Measurements from ENCODE around the gene C16orf78. TPM values are rescaled to one million over a fixed set of nuclear protein-coding genes. Genes with fewer than 3 reads are reported as not detected.

The C16orf78 gene
- total and polyA plus RNA-seq, 7 donors: not detected

DNA sequence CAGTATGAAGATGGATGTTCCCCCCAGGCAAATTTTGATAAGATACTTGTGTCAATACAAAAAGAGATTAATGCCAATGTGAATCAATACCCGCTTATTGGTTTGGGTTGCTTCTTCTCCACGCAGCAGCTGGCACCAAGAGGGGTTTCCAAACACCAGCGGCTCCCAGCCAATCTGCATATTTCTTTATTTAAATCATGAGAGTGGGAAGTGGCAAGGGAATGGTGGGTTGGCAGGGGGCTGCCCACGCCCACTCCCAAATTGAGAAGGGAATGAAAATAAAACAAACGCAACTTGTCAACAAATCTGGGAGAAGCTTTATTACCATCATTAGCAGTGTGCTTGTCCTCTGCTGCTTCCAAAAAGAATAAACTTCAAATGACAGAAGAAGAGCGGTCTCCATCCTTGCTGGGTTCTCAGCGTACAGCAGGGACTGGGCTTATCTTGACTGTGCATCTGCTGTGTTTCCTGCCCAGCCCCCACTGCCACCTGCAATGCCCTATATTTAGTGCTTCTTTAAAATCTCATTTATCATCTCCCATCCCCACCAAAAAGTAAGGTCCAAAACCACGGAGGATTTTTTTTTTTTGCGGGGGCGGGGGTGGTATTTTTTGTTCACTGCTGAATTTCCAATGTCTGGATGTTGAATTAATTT is 34.9 kb upstream of the C16orf78 start:
- WGBS, 2 donors: 42 to 61% methylated on average over 10 of the region's 10 CpGs
- H3K36me3 ChIP-seq: no peaks in the 10 kb centered on the region
- H3K27me3 ChIP-seq: peaks cover 0 to 44% (median 13%) of the 10 kb centered on the region in 3 donors
- H3K9me3 ChIP-seq: no peaks in the 10 kb centered on the region
- no peak for DNase-seq
- no peak overlapping the region for H3K4me3 ChIP-seq
- H3K4me1 ChIP-seq: no peaks in the 10 kb centered on the region
- intact Hi-C loops (cut with DNase I): no loop called here
- H3K27ac ChIP-seq: no peak overlapping the region
- no peak for TF ChIP-seq EP300 (IDR thresholded peaks at IDR 0.05)
- TF ChIP-seq POLR2A (IDR thresholded peaks at IDR 0.05): no peak

DNA sequence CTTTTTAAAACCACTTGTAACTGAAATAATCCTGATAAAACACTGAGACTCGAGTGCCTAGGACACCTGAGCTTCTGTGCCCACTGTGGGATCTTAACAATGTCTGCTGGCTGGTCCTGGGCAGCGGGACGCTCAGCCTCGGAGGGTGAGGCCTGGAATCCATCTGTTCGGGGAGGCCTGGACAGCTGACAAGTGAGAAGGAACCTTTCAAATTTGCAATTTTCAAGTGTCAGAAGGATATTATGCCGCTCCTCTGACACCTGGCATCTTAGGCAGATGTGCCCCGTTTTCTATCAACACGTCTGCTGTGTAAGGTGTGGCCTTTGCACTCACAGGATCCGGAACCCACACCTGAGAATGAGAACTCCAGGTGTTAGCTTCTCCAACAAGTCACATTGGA is 33.1 kb upstream of the C16orf78 start:
- Histone ChIP-seq H3K27ac (no peak overlapping the region), H3K9me3 (no peaks in the 10 kb centered on the region), H3K27me3 (peaks cover 0 to 47% (median 13%) of the 10 kb centered on the region in 3 donors), H3K36me3 (no peaks in the 10 kb centered on the region), H3K4me3 (no peak overlapping the region), H3K4me1 (no peaks in the 10 kb centered on the region)
- intact Hi-C loops (cut with DNase I): no loop called here
- DNase-seq: peak; percentile 7
- WGBS, 2 donors: 75 to 77% methylated on average over 9 of the region's 9 CpGs
- no peak for TF ChIP-seq POLR2AphosphoS5 (IDR thresholded peaks at IDR 0.05)
- no peak for TF ChIP-seq POLR2A (IDR thresholded peaks at IDR 0.05)
- TF ChIP-seq EP300 (IDR thresholded peaks at IDR 0.05): no peak
- TF ChIP-seq, protein P1, sequence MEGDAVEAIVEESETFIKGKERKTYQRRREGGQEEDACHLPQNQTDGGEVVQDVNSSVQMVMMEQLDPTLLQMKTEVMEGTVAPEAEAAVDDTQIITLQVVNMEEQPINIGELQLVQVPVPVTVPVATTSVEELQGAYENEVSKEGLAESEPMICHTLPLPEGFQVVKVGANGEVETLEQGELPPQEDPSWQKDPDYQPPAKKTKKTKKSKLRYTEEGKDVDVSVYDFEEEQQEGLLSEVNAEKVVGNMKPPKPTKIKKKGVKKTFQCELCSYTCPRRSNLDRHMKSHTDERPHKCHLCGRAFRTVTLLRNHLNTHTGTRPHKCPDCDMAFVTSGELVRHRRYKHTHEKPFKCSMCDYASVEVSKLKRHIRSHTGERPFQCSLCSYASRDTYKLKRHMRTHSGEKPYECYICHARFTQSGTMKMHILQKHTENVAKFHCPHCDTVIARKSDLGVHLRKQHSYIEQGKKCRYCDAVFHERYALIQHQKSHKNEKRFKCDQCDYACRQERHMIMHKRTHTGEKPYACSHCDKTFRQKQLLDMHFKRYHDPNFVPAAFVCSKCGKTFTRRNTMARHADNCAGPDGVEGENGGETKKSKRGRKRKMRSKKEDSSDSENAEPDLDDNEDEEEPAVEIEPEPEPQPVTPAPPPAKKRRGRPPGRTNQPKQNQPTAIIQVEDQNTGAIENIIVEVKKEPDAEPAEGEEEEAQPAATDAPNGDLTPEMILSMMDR (IDR thresholded peaks at IDR 0.05): no peak

DNA sequence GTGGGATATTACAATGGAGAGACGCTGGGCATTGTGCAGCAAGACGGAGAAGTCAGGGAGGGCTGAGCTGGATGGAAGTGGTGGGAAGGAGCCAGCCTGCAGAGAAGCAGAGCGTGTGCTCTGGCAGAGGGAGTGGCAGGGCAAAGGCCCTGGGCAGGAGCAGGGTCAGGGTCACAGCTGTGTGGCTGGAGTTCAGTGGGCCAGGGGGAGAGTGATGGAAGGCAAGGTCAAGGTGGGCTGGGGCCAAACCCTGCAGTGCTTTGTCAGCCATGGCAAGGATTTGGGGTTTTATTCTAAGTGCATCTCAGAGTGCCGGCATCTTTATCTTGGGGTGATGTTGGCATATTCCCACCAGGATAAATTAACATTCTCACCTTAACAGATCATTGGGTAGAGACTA is 31.9 kb upstream of the C16orf78 start:
- peaks cover 0 to 47% (median 13%) of the 10 kb centered on the region in 3 donors for H3K27me3 ChIP-seq
- 64 to 80% methylated on average over 4 of the region's 4 CpGs for WGBS, 2 donors
- no peak overlapping the region for H3K4me3 ChIP-seq
- no peaks in the 10 kb centered on the region for H3K36me3 ChIP-seq
- TF ChIP-seq EP300 (IDR thresholded peaks at IDR 0.05) (no peak), POLR2A (IDR thresholded peaks at IDR 0.05) (no peak), POLR2AphosphoS5 (IDR thresholded peaks at IDR 0.05) (no peak)
- TF ChIP-seq, protein P1 (IDR thresholded peaks at IDR 0.05): no peak
- no peaks in the 10 kb centered on the region for H3K4me1 ChIP-seq
- peak; percentile 25 for DNase-seq
- no peak overlapping the region for H3K27ac ChIP-seq
- no peaks in the 10 kb centered on the region for H3K9me3 ChIP-seq
- intact Hi-C loops (cut with DNase I): no loop called here

DNA sequence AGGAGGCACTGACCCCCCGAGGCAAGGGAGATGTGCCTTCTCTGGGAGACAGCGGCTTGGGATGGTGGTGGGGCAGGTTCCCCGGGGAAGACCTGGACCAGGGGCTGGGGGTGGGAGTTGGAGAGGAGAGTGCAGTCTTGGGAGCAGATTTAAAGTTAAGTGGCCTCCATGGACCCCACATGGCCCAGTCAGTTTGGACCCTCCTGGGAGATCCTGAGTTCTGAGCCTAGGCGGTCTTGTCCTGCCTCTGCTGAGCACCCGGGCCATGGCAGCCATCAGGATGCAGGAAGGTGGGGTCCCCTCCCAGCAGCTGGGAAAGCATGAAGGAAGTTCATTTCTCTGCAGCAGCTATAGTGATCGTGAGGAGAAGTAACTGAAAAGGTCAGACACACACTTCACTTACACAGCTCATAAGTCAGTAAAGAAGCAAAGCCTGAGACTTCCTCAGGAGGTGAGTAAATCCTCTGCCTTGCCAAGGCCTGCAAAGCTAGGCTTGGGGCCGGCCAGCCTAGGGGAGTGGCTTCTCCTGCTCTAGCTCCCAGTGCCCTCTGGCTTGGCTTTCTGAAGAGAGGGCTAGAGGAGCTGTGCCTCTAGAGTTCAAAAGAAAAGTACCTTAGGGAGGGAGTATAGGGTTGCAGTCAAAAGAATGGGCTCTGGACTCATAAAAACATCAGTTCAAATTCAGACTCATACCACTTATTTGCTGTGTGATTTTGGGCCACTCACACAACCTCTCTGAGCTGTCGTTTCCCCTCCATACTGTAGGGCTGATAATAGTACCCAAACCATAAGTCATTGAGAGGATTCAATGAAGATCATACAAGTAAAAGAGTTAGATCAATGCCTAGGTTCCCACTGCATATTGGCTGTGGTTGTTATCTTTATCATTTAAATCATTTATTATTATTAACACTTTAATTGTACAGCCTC is 31.0 kb upstream of the C16orf78 start:
- Histone ChIP-seq H3K4me3 (no peak overlapping the region), H3K36me3 (no peaks in the 10 kb centered on the region), H3K27me3 (peaks cover 0 to 44% (median 13%) of the 10 kb centered on the region in 3 donors), H3K27ac (no peak overlapping the region), H3K9me3 (no peaks in the 10 kb centered on the region), H3K4me1 (no peaks in the 10 kb centered on the region)
- 56 to 60% methylated on average over 8 of the region's 8 CpGs for WGBS, 2 donors
- no peak for DNase-seq
- no peak for TF ChIP-seq POLR2A (IDR thresholded peaks at IDR 0.05)
- TF ChIP-seq, protein P1 (IDR thresholded peaks at IDR 0.05): no peak
- TF ChIP-seq EP300 (IDR thresholded peaks at IDR 0.05): no peak
- TF ChIP-seq POLR2AphosphoS5 (IDR thresholded peaks at IDR 0.05): no peak
- intact Hi-C loops (cut with DNase I): no loop called here

DNA sequence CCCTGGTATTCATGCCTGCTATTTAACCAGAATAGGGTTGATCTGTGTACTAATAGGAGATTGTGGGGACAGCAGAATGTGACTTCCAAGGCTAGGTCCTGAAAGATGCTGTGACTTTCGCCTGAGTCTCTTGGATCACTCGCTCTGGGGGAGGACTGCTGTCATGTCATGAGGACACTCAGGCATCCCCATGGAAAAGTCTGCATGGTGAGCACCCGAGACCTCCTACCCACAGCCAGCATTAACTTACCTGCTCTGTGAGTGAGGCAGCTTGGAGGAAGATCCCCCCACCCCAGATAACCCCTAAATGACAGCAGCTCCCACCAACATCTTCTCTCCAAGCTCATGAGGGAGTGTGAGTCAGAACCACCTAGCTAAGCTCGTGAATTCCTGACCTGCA is 30.3 kb upstream of the C16orf78 start:
- H3K27ac ChIP-seq: no peak overlapping the region
- H3K4me3 ChIP-seq: no peak overlapping the region
- intact Hi-C loops (cut with DNase I): no loop called here
- peaks cover 0 to 39% (median 7%) of the 10 kb centered on the region in 3 donors for H3K27me3 ChIP-seq
- no peaks in the 10 kb centered on the region for H3K4me1 ChIP-seq
- DNase-seq: no peak
- TF ChIP-seq POLR2A (IDR thresholded peaks at IDR 0.05): no peak
- TF ChIP-seq EP300 (IDR thresholded peaks at IDR 0.05): no peak
- TF ChIP-seq, protein P1 (IDR thresholded peaks at IDR 0.05): no peak
- TF ChIP-seq POLR2AphosphoS5 (IDR thresholded peaks at IDR 0.05): no peak
- 70 to 76% methylated on average over 4 of the region's 4 CpGs for WGBS, 2 donors
- no peaks in the 10 kb centered on the region for H3K9me3 ChIP-seq
- H3K36me3 ChIP-seq: no peaks in the 10 kb centered on the region
